ENCODE results near the gene LCP1. TPM values are rescaled to one million over a fixed set of nuclear protein-coding genes. Genes with fewer than 3 reads are reported as not detected.

Gene LCP1
- total and polyA plus RNA-seq, 2 of the 13 experiments (the other 11 are each of a cell fraction or from before 2014, with no cell fraction given) = 1.6 TPM

- TF ChIP-seq NONO (IDR thresholded peaks at IDR 0.05) (no peak), NONO (CRISPR knock-in tag; conservative IDR thresholded peaks at IDR 0.05) (no peak), ZNF639 (CRISPR knock-in tag; conservative IDR thresholded peaks at IDR 0.05) (no peak), ZBTB21 (CRISPR knock-in tag; IDR thresholded peaks at IDR 0.05) (no peak), HDAC6 (IDR thresholded peaks at IDR 0.05; ENCODE audit: low read depth, low read length) (no peak), SNAPC2 (CRISPR knock-in tag; IDR thresholded peaks at IDR 0.05) (no peak), YEATS4 (CRISPR knock-in tag; IDR thresholded peaks at IDR 0.05; ENCODE audit: borderline replicate concordance) (no peak), ZNF10 (CRISPR knock-in tag; IDR thresholded peaks at IDR 0.05; ENCODE audit: borderline replicate concordance, low read depth) (no peak), ZBTB7A (CRISPR knock-in tag; IDR thresholded peaks at IDR 0.05) (no peak), ZNF761 (CRISPR knock-in tag; conservative IDR thresholded peaks at IDR 0.05) (no peak), TBX2 (CRISPR knock-in tag; IDR thresholded peaks at IDR 0.05; ENCODE audit: borderline replicate concordance) (peak; percentile 83), ZBTB4 (CRISPR knock-in tag; IDR thresholded peaks at IDR 0.05; ENCODE audit: borderline replicate concordance) (peak; percentile 64; the same call in 1 of the 2 replicates), ZKSCAN5 (CRISPR knock-in tag; IDR thresholded peaks at IDR 0.05) (no peak), MBNL3 (CRISPR knock-in tag; conservative IDR thresholded peaks at IDR 0.05) (no peak), REPIN1 (CRISPR knock-in tag; IDR thresholded peaks at IDR 0.05; ENCODE audit: borderline replicate concordance, low read depth) (peak; percentile 66; the same call in 1 of the 2 replicates), TCF12 (IDR thresholded peaks at IDR 0.05) (no peak), TCF12 (CRISPR knock-in tag; IDR thresholded peaks at IDR 0.05) (no peak), LCORL (IDR thresholded peaks at IDR 0.05) (no peak), LCORL (CRISPR knock-in tag; IDR thresholded peaks at IDR 0.05) (no peak), ZBTB25 (CRISPR knock-in tag; IDR thresholded peaks at IDR 0.05) (no peak), ZNF720 (CRISPR knock-in tag; IDR thresholded peaks at IDR 0.05) (no peak), SSRP1 (CRISPR knock-in tag; IDR thresholded peaks at IDR 0.05) (no peak), MIER3 (CRISPR knock-in tag; IDR thresholded peaks at IDR 0.05; ENCODE audit: borderline replicate concordance) (peak; percentile 37; the same call in 1 of the 2 replicates), SRSF4 (IDR thresholded peaks at IDR 0.05; ENCODE audit: low read depth, low read length, poor library complexity, severe bottlenecking) (no peak), HIC2 (CRISPR knock-in tag; IDR thresholded peaks at IDR 0.05; ENCODE audit: low read depth) (no peak)
Observed at GRCh38 chr13:46109451-46109850, 72.5 kb downstream of the LCP1 start (continued).
